Astrocyte of the spinal cord (primary cell): ENCODE measurements around the gene NANOS1.
A peak's percentile ranks its signal among the peaks of the same experiment; 100 is the strongest.

Experiments
- DNase-seq: peaks from one replicate; pipeline ENCODE4 v3.0.0; 2011; ENCODE audit warnings: low read depth, low spot score
- H3K4me3 ChIP-seq: 2 replicates; pipeline ENCODE4 v1.5.1; 2011; ENCODE audit warnings: low read depth, mild to moderate bottlenecking, low read length, moderate library complexity
- in situ Hi-C: cut with HindIII; loops from 2 replicates; pipeline ENCODE4 v1.10.0; 2017; ENCODE audit warnings: low sequenced_read_pairs
- TF ChIP-seq, protein P1 (sequence below): IDR thresholded peaks from 2 replicates; pipeline ENCODE4 v1.5.1; 2012; ENCODE audit warnings: low read depth, mild to moderate bottlenecking, low read length, inconsistent platforms

The NANOS1 gene

DNA sequence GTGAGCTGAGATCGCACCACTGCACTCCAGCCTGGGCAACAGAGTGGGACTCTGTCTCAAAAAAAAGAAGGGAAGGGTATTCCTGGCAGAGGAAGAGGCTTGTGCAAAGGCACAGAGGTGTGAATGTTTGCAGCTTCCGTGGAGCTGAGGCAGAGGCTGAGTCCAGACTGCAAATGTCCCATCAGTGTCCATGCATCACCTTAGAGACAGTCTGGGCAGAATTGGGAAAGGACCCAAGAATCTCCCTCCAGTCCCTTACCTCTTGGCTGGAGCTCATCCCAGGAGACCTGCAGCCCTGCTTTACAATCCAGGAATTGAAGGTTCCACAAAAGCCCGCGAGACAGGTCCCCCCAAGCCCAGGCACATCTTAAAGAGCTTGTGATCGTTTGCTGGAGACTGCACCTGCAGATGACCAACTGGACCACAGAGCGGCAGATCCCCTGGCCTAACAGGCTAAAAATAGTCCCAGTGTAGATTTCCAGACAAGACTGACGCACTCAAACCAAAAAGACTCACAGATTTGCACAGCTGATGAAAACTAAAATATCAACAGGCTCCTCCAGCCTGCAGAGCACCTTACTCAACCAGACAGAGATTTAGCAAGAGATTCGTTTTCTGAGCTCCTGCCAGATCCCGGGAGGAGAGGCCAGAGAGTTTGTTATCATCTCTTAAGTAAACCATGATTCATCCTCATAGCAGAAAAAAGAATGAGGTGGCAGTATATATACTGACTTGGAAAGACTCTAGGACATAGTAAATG, 22.9 kb upstream of the NANOS1 start:
- peak; percentile 98 for DNase-seq
- H3K4me3 ChIP-seq: no peak overlapping the region
- TF ChIP-seq, protein P1, sequence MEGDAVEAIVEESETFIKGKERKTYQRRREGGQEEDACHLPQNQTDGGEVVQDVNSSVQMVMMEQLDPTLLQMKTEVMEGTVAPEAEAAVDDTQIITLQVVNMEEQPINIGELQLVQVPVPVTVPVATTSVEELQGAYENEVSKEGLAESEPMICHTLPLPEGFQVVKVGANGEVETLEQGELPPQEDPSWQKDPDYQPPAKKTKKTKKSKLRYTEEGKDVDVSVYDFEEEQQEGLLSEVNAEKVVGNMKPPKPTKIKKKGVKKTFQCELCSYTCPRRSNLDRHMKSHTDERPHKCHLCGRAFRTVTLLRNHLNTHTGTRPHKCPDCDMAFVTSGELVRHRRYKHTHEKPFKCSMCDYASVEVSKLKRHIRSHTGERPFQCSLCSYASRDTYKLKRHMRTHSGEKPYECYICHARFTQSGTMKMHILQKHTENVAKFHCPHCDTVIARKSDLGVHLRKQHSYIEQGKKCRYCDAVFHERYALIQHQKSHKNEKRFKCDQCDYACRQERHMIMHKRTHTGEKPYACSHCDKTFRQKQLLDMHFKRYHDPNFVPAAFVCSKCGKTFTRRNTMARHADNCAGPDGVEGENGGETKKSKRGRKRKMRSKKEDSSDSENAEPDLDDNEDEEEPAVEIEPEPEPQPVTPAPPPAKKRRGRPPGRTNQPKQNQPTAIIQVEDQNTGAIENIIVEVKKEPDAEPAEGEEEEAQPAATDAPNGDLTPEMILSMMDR: peak; percentile 12
- in situ Hi-C loops: no loop called here

DNA sequence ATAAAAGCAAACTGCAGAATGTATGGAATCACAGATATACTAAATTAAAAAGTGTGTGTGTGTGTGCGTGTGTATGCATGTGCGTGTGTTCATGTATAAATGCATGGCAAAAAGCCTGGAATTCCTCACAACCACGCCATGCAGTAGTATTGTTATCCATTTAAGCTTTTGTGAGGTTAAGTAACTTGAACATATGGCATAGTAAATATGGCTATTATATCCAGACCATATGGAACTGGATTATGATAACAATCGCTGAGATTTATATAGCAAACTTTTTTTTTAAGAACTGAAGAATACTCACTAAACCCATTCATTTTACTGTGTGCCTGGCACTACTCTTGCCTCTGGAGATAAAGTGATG, 22.3 kb upstream of the NANOS1 start:
- DNase-seq: no peak
- in situ Hi-C loops: no loop called here
- TF ChIP-seq, protein P1: no peak
- H3K4me3 ChIP-seq: no peak overlapping the region

DNA sequence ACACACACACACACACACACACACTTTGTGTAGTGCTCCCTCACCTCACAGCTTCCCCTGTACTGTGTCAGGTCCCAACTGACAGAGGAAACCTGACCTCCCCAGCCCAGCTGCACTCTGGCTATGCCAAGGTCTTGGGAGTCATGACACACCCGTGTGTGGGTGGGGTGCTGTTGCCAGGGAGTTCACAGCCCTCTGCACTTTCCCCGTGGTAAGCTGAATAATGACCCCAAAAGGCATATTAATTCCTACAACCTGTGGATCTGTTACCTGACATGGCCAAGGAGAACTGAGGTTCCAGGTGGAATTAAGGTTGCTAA, 8.9 kb upstream of the NANOS1 start:
- no peak overlapping the region for H3K4me3 ChIP-seq
- TF ChIP-seq, protein P1: no peak
- DNase-seq: no peak
- in situ Hi-C loops: no loop called here

DNA sequence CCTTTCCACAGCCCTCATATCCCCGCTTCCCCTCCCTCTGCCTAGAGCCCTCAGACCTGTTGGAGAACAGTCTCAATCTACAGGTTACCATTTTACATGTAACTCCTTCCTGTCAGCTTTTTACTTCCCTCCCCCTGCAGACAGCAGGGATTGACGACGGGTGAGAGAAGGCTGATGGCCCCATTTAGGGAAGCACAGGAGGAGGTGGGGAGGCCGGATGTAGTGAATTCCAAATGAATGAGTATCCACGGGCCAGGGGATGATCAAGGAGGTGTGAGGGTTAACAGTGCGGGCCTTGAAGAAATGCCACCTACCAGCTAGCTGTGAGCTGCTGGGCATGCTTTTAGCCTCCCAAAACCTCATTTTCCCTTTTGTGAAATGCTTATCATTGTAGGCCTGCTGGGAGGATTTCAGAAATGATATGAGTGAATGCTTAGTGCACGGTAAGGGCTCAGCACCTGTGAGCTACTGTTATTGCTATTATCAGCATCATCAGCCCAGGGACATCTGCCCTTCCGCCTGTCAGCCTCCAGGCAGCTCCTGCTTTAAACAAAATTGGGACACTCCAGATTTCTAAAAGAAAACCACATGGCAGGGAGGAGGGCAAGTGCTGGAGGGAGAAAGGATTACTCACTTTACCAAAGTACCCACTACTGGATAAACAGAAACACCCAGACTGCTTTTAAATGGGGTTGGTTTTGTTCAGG, 6.5 kb upstream of the NANOS1 start:
- in situ Hi-C loops: no loop called here
- no peak overlapping the region for H3K4me3 ChIP-seq
- TF ChIP-seq, protein P1: no peak
- peak; percentile 51 for DNase-seq

DNA sequence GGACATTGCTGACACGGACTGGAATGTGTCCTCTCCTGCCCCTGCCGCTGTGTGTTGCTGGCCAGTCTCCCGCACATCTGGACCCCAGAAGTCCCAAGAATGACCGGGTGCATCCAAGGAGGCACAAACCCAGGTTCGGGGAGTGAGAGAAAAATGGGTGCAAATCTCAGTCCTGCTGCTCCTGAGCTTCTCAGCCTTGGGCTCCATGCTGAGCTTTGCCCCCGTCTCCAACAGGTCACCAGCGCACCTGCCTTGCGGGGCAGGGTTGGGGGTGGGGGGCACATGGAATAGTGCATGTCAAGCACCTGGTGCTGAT, 6.0 kb upstream of the NANOS1 start:
- in situ Hi-C loops: no loop called here
- TF ChIP-seq, protein P1: no peak
- no peak overlapping the region for H3K4me3 ChIP-seq
- DNase-seq: no peak

DNA sequence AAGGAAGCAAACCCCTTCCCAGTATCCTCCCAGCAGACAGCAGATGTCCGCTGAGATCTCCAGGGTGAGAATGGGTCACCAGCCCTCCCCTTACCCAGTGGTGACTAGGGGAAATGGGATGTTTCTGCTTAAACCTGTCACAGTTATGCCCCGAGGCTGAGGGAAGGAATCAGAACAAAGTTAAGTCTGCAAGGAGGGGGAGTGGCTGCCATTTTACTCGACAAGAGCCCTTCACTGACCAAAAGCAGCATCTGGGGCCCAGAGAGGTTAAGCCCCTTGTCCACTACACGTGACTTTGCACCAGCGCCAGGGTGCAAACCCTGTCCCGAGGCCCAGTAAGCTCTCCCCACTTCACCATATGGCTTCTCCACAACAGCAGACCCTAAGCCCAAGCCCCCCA, 4.6 kb upstream of the NANOS1 start:
- DNase-seq: no peak
- TF ChIP-seq, protein P1: no peak
- H3K4me3 ChIP-seq: no peak overlapping the region
- in situ Hi-C loops: no loop called here
